Lower leg skin (tissue), 4 donors: Measurements from ENCODE around the gene GHR. TPM values are rescaled to one million over a fixed set of nuclear protein-coding genes. Genes with fewer than 3 reads are reported as not detected.

Experiments
- DNase-seq, 2 donors: peaks; one replicate each; pipeline ENCODE4 v3.0.0-alpha.2; 2019; ENCODE audit warnings: low spot score in 2 of 2
- H3K4me3 ChIP-seq: fragments of 200-600 bp; sonication (generic); 2 replicates; pipeline ENCODE4 v1.5.1; 2017; ENCODE audit warnings: mild to moderate bottlenecking, low read depth; ENCODE audit not compliant: poor library complexity, severe bottlenecking
- CTCF ChIP-seq, 3 donors: fragments of 450-650 bp; IDR thresholded peaks; one replicate each; pipeline ENCODE4 v1.5.1; 2016; ENCODE audit warnings: antibody characterized with exemption in 3 of 3, mild to moderate bottlenecking in 3 of 3, moderate library complexity in 2 of 3
- POLR2A ChIP-seq, 2 donors: fragments of 450-650 bp; IDR thresholded peaks; one replicate each; pipeline ENCODE4 v1.6.1; 2016 to 2017; ENCODE audit warnings: antibody characterized with exemption in 2 of 2, mild to moderate bottlenecking in 1 of 2, moderate library complexity in 1 of 2
- WGBS, 2 donors: methylation state at CpG; one replicate each; pipeline ENCODE4 v1.1.5; 2018; 5-methylcytosine and 5-hydroxymethylcytosine counted together
- intact Hi-C: fragments of 100-400 bp; cut with DNase I; formaldehyde crosslinking; loops from one replicate; pipeline ENCODE4 v1.15.0; 2023; ENCODE audit warnings: low total_unique reads
- total RNA-seq, 4 donors: library from RNA; depleted of rRNA; stranded (reverse); fragments of >200 nt; gene quantifications; one replicate each; pipeline ENCODE4 v1.1.0, GENCODE V29; 2016

Gene GHR
- total RNA-seq, 4 donors from 2014 or later, result 10.5 to 23.1 (median 14.2) TPM

GRCh38 chr5:42498000-42498399, 74.8 kb downstream of the GHR start:
- no peak overlapping the region for H3K4me3 ChIP-seq
- DNase-seq, result no peak
- WGBS, 2 donors, result 43 to 48% methylated on average over 1 of the region's 1 CpG
- intact Hi-C loops, result no loop called here
- TF ChIP-seq CTCF (IDR thresholded peaks at IDR 0.05) (no peak), POLR2A (IDR thresholded peaks at IDR 0.05) (no peak)

GRCh38 chr5:42499016-42499415, 75.8 kb downstream of the GHR start:
- TF ChIP-seq POLR2A (IDR thresholded peaks at IDR 0.05) (no peak), CTCF (IDR thresholded peaks at IDR 0.05) (no peak)
- H3K4me3 ChIP-seq, result no peak overlapping the region
- DNase-seq, result no peak
- 54 to 59% methylated on average over 3 of the region's 3 CpGs for WGBS, 2 donors
- intact Hi-C loops, result no loop called here

- no peak for DNase-seq
- intact Hi-C loops, result no loop called here
- 31 to 44% methylated on average over 6 of the region's 6 CpGs for WGBS, 2 donors
- no peak for TF ChIP-seq CTCF (IDR thresholded peaks at IDR 0.05)
- no peak for TF ChIP-seq POLR2A (IDR thresholded peaks at IDR 0.05)
- no peak overlapping the region for H3K4me3 ChIP-seq
Observed at GRCh38 chr5:42500003-42500599, 76.9 kb downstream of the GHR start.

DNA sequence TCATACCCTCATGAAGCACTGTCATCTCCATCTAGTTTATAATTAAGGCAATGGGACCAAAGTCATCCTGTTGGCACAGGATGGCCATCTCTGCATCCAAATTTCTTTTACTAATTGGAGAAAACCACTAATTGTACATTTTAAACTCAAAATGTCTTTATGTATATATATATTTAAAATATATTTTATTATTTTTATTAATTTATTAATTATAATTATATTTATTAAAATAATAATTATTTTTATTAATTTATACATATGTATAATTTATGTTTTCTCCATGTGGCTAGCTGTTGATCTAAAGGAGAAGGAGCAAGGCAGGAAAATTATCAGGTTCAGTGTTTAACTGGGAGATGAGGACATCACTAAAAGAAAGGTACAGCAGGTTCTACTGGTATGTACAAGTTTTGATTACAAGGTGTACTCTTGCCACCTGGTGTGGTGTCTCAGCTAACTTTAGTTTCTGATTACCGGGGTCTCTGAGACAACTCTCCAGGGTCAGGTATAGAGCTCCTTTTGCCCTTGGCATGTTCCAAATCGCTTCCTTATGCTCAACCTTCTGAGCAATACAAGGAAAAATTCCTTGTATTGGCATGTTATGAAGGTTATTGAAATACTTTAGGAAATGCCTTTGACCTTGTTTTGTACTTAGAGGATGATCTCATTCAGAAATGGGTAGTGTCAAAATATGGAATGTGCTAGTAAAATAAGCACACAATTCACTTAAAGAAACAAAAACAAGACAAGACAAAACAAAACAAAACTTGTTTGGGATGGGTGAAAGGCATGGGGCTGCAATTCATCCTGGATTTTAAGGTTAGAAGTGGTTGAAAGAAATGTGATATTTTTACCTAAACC, 79.6 kb downstream of the GHR start:
- intact Hi-C loops, result no loop called here
- 33 to 48% methylated on average over 2 of the region's 2 CpGs for WGBS, 2 donors
- no peak for DNase-seq
- no peak overlapping the region for H3K4me3 ChIP-seq
- TF ChIP-seq CTCF (IDR thresholded peaks at IDR 0.05), result no peak

DNA sequence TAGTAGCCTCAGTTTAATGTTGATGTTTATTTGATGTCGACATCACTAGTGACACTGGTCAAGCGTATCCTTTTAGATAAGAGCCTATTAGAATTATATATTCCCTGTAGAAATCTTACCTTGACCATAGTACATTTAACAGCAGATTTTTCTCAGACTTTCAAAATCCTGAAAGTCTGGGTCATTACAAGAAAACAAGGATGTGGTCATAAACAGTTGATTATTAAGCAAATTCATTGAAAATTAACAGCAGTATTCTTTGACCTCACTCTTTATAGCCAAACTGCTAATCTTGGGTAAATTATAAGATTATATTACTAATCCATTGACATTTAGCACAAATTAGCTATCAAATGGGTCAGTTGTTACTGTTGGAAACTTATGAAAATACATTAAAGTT, 83.4 kb downstream of the GHR start:
- intact Hi-C loops, result no loop called here
- H3K4me3 ChIP-seq, result no peak overlapping the region
- no peak for TF ChIP-seq POLR2A (IDR thresholded peaks at IDR 0.05)
- no peak for TF ChIP-seq CTCF (IDR thresholded peaks at IDR 0.05)
- WGBS, 2 donors, result 97 to 98% methylated on average over 2 of the region's 2 CpGs
- DNase-seq, result no peak
